Fibroblast of lung (primary cell): Measurements from ENCODE around the gene WNK2. TPM values are rescaled to one million over a fixed set of nuclear protein-coding genes. Genes with fewer than 3 reads are reported as not detected.

Source experiments
- DNase-seq, 2 donors: peaks; one replicate each; pipeline versions ENCODE4 v3.0.0 to v3.0.0-alpha.2; 2010; ENCODE audit warnings: low read depth in 2 of 2
- H2AFZ ChIP-seq: 2 replicates; pipeline ENCODE4 v1.5.1; 2012; ENCODE audit warnings: low read length, control low read depth, inconsistent platforms
- H3K27ac ChIP-seq: 2 replicates; pipeline ENCODE4 v1.5.1; 2011; ENCODE audit warnings: low read length, control low read depth; ENCODE audit not compliant: insufficient read depth
- H3K27me3 ChIP-seq: 2 replicates; pipeline ENCODE4 v1.5.1; 2011; ENCODE audit warnings: mild to moderate bottlenecking, low read length; ENCODE audit not compliant: control insufficient read depth, insufficient read depth
- H3K36me3 ChIP-seq: 2 replicates; pipeline ENCODE4 v1.5.1; 2011; ENCODE audit warnings: low read length; ENCODE audit not compliant: control insufficient read depth, insufficient read depth
- H3K4me1 ChIP-seq: 2 replicates; pipeline ENCODE4 v1.5.1; 2011; ENCODE audit warnings: low read length; ENCODE audit not compliant: control insufficient read depth, insufficient read depth; ENCODE audit errors: extremely low read depth
- H3K4me2 ChIP-seq: 2 replicates; pipeline ENCODE4 v1.5.1; 2011; ENCODE audit warnings: low read length, control low read depth; ENCODE audit not compliant: insufficient read depth; ENCODE audit errors: extremely low read depth
- H3K4me3 ChIP-seq, 4 experiments: fragments of 200-600 bp in 1 of 4; sonication (generic) in 1 of 4; replicated peaks in 1 of 4; 2 replicates each; pipeline ENCODE4 v1.5.1; 2011 to 2016; ENCODE audit warnings: low read length in 4 of 4, low read depth in 3 of 4, mild to moderate bottlenecking in 3 of 4, control low read depth in 2 of 4, inconsistent platforms in 1 of 4, mixed read lengths in 1 of 4; ENCODE audit not compliant: insufficient read depth in 1 of 4; ENCODE audit errors: control extremely low read depth in 1 of 4
- H3K79me2 ChIP-seq: 2 replicates; pipeline ENCODE4 v1.5.1; 2012; ENCODE audit warnings: mild to moderate bottlenecking, low read length, inconsistent platforms; ENCODE audit not compliant: control insufficient read depth, insufficient read depth
- H3K9ac ChIP-seq: 2 replicates; pipeline ENCODE4 v1.5.1; 2011; ENCODE audit warnings: mild to moderate bottlenecking, low read length, control low read depth; ENCODE audit not compliant: insufficient read depth
- H3K9me3 ChIP-seq: 2 replicates; pipeline ENCODE4 v1.5.1; 2012; ENCODE audit warnings: low read depth, low read length; ENCODE audit not compliant: control insufficient read depth, insufficient read depth
- H4K20me1 ChIP-seq: 2 replicates; pipeline ENCODE4 v1.5.1; 2011; ENCODE audit warnings: low read length; ENCODE audit not compliant: control insufficient read depth, insufficient read depth; ENCODE audit errors: extremely low read depth
- EZH2 ChIP-seq: IDR thresholded peaks from 2 replicates; pipeline ENCODE4 v1.5.1; 2012; ENCODE audit warnings: low read length, control low read depth, mild to moderate bottlenecking; ENCODE audit errors: missing control alignments
- polyA plus RNA-seq, 2 donors: library from polyadenylated mRNA; depleted of rRNA in 1 of 2; stranded (reverse) in 1 of 2; unstranded in 1 of 2; fragments of >200 nt; gene quantifications; 2 replicates each; pipeline ENCODE4 v1.2.1, GENCODE V29; 2011 to 2012; ENCODE audit warnings: missing spikeins in 1 of 2
- total RNA-seq: library from RNA; depleted of rRNA; stranded (reverse); fragments of >200 nt; gene quantifications from 2 replicates; pipeline ENCODE4 v1.2.1, GENCODE V29; 2014
- TF ChIP-seq, protein P1 (sequence below), 2 donors: IDR thresholded peaks in 1 of 2; conservative IDR thresholded peaks in 1 of 2; 1 replicate in 1 of 2; 2 replicates in 1 of 2; pipeline ENCODE4 v1.5.1; 2011 to 2012; ENCODE audit warnings: low read length in 2 of 2, control low read depth in 1 of 2, inconsistent platforms in 1 of 2, low read depth in 1 of 2, mild to moderate bottlenecking in 1 of 2

WNK2 gene
- total and polyA plus RNA-seq, 2 donors (not counting 1 experiment from before 2014, with no cell fraction given): not detected

- Histone ChIP-seq H3K79me2 (no peaks in the 10 kb centered on the region), H3K4me3 (no peak overlapping the region), H3K9ac (no peak overlapping the region), H3K27me3 (no peaks in the 10 kb centered on the region), H4K20me1 (no peaks in the 10 kb centered on the region), H2AFZ (no peak overlapping the region), H3K4me1 (no peaks in the 10 kb centered on the region), H3K9me3 (no peaks in the 10 kb centered on the region), H3K36me3 (no peaks in the 10 kb centered on the region), H3K27ac (no peak overlapping the region), H3K4me2 (no peak overlapping the region)
- TF ChIP-seq, protein P1, sequence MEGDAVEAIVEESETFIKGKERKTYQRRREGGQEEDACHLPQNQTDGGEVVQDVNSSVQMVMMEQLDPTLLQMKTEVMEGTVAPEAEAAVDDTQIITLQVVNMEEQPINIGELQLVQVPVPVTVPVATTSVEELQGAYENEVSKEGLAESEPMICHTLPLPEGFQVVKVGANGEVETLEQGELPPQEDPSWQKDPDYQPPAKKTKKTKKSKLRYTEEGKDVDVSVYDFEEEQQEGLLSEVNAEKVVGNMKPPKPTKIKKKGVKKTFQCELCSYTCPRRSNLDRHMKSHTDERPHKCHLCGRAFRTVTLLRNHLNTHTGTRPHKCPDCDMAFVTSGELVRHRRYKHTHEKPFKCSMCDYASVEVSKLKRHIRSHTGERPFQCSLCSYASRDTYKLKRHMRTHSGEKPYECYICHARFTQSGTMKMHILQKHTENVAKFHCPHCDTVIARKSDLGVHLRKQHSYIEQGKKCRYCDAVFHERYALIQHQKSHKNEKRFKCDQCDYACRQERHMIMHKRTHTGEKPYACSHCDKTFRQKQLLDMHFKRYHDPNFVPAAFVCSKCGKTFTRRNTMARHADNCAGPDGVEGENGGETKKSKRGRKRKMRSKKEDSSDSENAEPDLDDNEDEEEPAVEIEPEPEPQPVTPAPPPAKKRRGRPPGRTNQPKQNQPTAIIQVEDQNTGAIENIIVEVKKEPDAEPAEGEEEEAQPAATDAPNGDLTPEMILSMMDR (conservative IDR thresholded peaks at IDR 0.05 in 1 of 2, IDR thresholded peaks at IDR 0.05 in 1 of 2; ENCODE audit: low read depth in 1 of 2, low read length in 2 of 2): no peak
- TF ChIP-seq EZH2: no peak
- DNase-seq: no peak
Measured at GRCh38 chr9:93200989-93201334, 17.0 kb downstream of the WNK2 start.

- Histone ChIP-seq H3K4me3 (no peak overlapping the region), H3K79me2 (no peaks in the 10 kb centered on the region), H2AFZ (no peak overlapping the region), H4K20me1 (no peaks in the 10 kb centered on the region), H3K27me3 (no peaks in the 10 kb centered on the region), H3K9me3 (no peaks in the 10 kb centered on the region), H3K9ac (no peak overlapping the region), H3K4me2 (no peak overlapping the region), H3K4me1 (no peaks in the 10 kb centered on the region), H3K36me3 (no peaks in the 10 kb centered on the region), H3K27ac (no peak overlapping the region)
- no peak for DNase-seq
- TF ChIP-seq EZH2: no peak
- TF ChIP-seq, protein P1 (conservative IDR thresholded peaks at IDR 0.05 in 1 of 2, IDR thresholded peaks at IDR 0.05 in 1 of 2; ENCODE audit: low read depth in 1 of 2, low read length in 2 of 2): no peak
Measured at GRCh38 chr9:93203026-93203717, 19.2 kb downstream of the WNK2 start.

DNA sequence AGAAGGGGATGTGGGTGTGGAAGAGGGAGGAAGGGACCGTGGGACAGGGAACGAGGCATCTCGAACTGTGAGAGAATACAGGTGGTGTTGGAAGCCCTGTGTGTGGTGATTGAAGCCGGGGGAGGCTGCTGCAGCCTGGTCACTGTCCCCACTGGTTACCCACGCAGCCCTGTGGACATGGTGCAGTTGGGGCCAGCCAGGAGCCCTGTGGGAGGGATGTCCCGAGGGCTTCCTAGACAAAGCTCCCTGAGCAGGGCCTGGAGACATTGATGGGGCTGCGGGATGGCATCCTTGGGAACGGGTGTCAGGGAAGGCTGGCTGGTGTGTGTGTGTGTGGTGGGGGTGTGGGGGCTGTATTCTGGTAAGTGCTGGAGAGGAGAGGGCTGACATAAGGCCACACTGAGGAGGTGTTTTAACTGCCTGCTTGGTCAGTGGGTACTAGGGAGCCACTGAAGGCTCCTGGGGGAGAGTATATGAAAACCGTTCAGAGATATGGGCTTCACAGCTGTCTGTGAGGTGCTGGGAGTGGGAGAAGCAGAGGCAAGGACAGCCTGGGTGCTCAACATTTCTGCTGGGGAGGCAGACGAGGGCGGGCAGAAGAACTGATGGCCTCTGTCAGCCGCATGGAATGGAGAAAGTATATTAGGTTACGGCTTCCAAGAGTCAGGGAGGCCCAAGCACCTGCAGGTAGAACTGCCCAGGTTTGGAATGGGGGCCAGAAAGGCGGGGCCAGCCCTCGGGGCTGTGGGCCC is 20.0 kb downstream of the WNK2 start:
- Histone ChIP-seq H3K36me3 (no peaks in the 10 kb centered on the region), H3K27ac (no peak overlapping the region), H2AFZ (no peak overlapping the region), H3K79me2 (no peaks in the 10 kb centered on the region), H4K20me1 (no peaks in the 10 kb centered on the region), H3K27me3 (no peaks in the 10 kb centered on the region), H3K9ac (no peak overlapping the region), H3K4me2 (no peak overlapping the region), H3K4me3 (no peak overlapping the region), H3K4me1 (no peaks in the 10 kb centered on the region), H3K9me3 (no peaks in the 10 kb centered on the region)
- DNase-seq: no peak
- TF ChIP-seq, protein P1 (conservative IDR thresholded peaks at IDR 0.05 in 1 of 2, IDR thresholded peaks at IDR 0.05 in 1 of 2; ENCODE audit: low read depth in 1 of 2, low read length in 2 of 2): no peak
- no peak for TF ChIP-seq EZH2
